Measurements from ENCODE around the gene PLCG2. TPM values are rescaled to one million over a fixed set of nuclear protein-coding genes. Genes with fewer than 3 reads are reported as not detected.

PLCG2 gene
- total RNA-seq, 1 donor from 2014 or later, result 26.4 TPM

GRCh38 chr16:81838794-81839193, 59.7 kb downstream of the PLCG2 start:
- no peak for DNase-seq (ENCODE audit: extremely low read depth, low read depth, low spot score)

DNA sequence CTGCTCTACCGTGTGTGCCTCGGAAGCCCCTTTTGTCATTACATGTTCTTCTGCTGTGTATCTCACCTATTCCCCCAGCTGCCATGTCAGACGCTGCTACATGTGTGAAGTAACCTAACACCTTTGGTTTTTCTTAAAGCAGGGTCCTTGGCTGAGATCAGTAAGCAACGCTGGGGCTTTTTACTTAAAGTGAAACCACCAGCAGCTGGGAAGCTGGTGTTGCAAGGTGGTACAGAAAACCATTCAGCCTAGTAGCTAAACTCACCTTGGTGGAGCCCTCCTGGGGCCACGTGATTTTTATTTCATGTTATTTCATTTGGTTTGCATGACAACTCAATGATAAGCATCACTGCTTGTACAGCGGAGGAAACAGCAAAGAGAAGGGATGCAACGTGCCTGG, 62.6 kb downstream of the PLCG2 start:
- no peak for DNase-seq (ENCODE audit: extremely low read depth, low read depth, low spot score)

- DNase-seq (ENCODE audit: extremely low read depth, low read depth, low spot score), result no peak
These were observed 63.6 kb downstream of the PLCG2 start for GRCh38 chr16:81842564-81843242.

GRCh38 chr16:81843243-81843582, 64.1 kb downstream of the PLCG2 start:
- no peak for DNase-seq (ENCODE audit: extremely low read depth, low read depth, low spot score)

DNA sequence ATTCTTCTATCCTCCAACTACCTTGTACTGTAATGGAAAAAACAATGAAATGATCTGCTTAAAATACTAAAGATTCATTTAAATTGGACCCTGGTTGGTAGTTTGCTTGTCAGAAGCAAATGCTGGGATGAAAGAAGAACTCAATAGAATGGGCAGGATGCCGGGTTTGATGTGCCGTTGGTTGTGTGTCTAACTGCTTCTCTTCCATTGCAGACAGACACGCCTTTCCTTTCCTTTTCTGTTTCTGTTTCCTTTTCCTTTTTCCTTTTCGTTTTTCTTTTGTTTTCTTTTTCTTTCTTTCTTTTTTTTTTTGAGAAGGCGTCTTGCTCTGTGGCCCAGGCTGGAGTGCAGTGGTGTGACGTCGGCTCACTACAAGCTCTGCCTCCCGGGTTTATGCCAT, 64.6 kb downstream of the PLCG2 start:
- DNase-seq (ENCODE audit: extremely low read depth, low read depth, low spot score), result no peak

DNA sequence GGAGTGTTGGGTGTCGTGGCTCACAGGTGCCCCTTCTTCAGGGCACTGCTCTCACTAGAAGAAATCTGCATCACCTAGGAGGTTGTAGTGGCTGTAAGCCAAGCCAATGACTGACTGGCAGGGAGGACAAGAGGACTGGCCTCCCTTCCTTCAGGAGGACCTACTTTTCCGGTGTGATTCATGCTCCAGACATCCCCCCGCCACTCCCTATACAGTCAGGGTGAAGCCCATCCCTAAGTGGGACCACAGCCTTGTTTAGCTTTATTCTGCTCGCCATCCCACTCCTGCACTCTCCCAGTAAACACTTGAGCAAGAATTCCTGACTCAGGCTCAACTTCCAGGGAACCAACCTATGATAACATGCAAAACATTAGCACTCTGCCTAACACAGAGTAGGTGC, 67.0 kb downstream of the PLCG2 start:
- DNase-seq (ENCODE audit: extremely low read depth, low read depth, low spot score), result no peak

GRCh38 chr16:81848306-81848853, 69.3 kb downstream of the PLCG2 start:
- DNase-seq (ENCODE audit: extremely low read depth, low read depth, low spot score), result no peak

DNA sequence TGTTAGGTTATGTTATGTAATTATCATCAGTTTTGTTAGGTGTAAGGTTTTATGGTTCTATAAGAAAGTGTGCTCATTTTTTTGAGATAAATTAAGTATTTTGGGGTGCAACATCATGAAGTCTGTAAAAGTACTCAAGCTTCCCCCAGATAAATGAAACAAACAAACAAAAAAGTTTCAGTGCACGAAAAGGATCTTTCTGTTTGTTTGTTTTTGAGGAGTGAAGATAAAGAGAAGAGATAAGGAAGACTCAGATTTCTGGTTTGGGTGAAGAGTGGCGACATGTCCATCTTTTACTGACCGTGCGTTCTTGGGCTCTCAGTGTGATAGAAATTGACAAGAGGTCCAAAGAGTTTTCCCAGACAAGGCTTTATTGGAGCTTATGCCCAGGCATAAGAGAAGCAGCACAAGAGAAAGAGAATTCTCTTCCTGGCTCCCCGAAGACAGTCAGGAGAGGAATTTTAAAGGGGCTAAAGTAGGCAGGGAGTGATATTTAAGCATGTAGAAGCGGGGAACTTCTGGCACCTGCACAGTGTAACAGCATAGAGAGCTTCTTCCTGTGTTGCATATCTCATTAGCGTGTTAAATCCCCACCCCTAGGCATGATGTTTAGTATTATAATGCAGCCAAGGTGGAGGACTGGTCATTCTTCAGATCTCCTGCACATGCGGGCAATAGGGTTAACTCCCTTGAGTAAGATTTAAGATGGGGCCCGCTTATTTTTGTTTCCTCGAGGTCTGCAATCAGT, 71.3 kb downstream of the PLCG2 start:
- DNase-seq (ENCODE audit: extremely low read depth, low read depth, low spot score), result no peak

DNA sequence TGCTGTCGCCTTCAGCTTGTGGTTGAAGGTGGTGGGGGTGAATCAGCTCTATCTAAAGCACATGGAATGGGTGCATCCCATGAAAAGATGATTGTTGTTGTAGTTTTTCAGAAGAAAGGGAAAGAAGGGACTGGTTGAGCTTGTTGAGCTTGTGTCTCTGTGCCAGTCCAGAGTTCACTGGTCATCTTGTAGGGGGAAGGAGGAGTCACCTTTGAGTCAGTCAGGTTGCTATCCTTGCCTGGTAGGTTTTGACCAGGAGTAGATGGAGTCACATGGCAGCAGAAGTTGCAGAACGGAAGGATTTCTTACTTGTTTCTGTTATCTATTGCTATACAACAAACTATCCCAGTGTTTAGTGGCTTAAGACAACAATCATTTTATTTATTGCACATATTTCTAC, 73.3 kb downstream of the PLCG2 start:
- no peak for DNase-seq (ENCODE audit: extremely low read depth, low read depth, low spot score)

DNA sequence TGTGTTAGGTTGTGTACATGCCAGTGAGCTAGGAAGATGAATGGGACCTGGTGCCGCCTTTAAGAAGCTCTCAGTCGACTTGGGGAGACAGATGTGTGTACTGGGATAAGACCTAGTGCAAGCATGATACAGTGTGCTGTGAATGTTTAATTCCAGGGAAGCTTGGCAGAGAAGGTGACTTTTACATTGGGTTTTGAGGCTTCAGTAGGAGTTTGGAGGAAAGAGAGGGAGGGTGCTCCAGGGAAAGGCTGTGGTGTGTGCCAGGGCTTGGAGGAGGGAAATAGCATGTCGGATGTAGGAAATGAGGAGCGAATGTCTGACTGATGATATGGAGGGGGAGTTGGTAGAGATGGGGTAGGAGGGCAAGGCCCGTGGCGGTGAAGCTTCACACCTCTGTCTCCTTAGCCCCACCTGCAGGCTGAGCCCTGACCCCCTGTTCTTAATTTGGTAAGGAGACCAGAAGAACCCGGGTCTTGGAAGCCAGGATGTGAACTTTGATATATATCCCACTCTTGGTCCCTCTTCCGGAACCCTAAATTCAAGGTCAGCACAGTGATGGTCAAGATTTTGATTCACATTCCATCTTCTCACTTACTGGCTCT, 76.6 kb downstream of the PLCG2 start:
- DNase-seq (ENCODE audit: extremely low read depth, low read depth, low spot score), result no peak

GRCh38 chr16:81860287-81861266, 81.5 kb downstream of the PLCG2 start:
- DNase-seq (ENCODE audit: extremely low read depth, low read depth, low spot score), result no peak

GRCh38 chr16:81861503-81861902, 82.4 kb downstream of the PLCG2 start:
- DNase-seq (ENCODE audit: extremely low read depth, low read depth, low spot score), result no peak

DNA sequence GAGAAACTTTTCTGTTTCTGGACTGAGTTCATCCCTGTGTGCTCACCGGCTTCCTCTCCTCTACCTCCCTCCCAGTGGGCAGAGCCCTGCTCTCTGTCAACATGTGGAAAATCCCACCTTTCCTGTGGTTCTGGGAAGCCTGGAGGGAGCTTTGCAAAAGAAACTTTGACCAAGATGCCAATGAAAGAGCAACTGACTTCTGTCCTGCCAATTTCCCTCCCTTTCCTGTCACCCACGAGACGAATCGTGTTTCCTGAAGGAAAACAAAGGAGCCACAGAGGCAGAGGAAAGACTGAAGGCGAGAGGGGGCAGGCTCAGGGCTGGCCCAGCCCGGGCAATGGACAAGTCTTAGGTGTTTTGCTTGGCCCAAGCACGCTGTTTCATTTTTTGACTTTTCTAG, 82.8 kb downstream of the PLCG2 start:
- no peak for DNase-seq (ENCODE audit: extremely low read depth, low read depth, low spot score)

- no peak for DNase-seq (ENCODE audit: extremely low read depth, low read depth, low spot score)
These were observed 84.7 kb downstream of the PLCG2 start for GRCh38 chr16:81863630-81864352.

DNA sequence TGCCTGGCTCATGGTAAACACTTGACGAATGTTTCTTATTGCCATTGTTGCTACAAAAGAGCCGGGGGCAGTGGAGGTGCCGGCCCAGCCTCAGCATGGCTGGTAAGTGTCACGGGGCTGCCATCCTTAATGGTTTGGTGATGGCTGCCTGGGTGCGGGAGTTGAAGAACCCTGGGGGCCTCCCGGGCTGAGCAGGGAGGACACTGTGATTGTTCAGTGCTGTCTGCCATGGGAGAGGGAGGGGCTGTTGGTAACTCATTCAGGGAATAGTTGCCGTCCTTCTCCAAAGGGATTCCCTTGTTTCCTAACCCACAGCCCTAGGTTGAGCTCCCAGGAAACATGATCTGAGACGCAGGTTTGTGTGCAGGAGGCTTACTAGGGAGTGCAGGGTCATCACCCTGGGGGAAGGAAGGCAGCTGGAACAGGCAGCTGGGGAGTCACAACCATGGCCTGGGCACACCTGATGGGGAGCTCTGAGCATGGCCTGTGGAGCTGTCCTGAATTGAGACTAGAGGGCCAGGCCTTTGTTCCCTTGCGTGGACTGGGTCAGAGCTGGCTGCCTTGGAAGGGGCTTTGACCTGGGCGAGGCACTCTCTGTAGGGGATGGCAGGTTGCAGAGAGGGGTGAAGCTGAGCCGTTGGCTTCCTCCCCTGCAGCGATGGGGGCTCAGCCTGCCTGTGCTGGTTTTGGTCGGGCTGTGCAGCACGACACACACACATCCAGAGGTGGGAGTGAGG, 85.7 kb downstream of the PLCG2 start:
- no peak for DNase-seq (ENCODE audit: extremely low read depth, low read depth, low spot score)

GRCh38 chr16:81866820-81867440, 87.8 kb downstream of the PLCG2 start:
- DNase-seq (ENCODE audit: extremely low read depth, low read depth, low spot score), result no peak

DNA sequence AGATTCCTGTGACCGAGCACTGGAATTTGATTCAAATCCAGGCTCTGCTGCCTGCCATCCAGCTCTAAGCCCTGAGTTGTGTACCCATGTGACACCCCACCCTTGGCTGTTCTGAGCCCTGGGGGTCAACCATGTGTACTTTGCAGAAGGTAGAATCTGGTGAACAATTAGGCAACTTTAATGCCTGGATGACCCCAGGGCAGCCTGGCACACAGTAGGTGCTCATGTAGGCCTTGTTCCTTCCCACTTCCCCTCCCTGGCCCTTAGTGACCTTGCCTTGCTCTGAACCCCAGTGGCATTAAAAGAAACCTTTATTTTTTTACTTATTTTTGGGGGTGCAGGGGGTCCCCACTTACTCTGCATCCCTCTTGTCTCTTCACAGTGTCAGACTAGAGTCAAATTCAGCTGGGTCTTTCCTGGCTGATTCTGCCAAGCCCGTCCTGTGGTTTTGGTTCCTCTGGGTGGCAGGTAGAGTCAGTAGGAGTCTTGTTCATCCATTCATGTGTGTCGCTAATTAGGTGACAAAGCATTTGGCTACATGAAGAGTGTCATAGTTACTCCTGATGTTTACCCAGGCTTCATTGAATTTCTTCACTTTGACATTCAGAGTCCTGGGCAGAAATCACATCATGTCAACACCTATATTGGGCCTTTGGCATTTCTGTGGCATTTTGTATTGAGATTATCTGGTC, 89.1 kb downstream of the PLCG2 start:
- no peak for DNase-seq (ENCODE audit: extremely low read depth, low read depth, low spot score)

- DNase-seq (ENCODE audit: extremely low read depth, low read depth, low spot score), result no peak
These were observed 90.2 kb downstream of the PLCG2 start for GRCh38 chr16:81869326-81869725.
